ENCODE measurements around the gene CNOT6L.

The CNOT6L gene

GRCh38 chr4:77854431-77855111 lies 35.4 kb upstream of the CNOT6L start:
- Histone ChIP-seq H3K4me1 (ENCODE audit: insufficient read depth, insufficient read length) (no peaks in the 10 kb centered on the region), H3K27me3 (ENCODE audit: insufficient read depth, insufficient read length) (no peaks in the 10 kb centered on the region), H3K9ac (ENCODE audit: insufficient read length, low read depth) (no peak overlapping the region), H3K4me3 (ENCODE audit: insufficient read length, low read depth) (no peak overlapping the region), H3K36me3 (ENCODE audit: insufficient read depth, insufficient read length, low read length) (no peaks in the 10 kb centered on the region), H3K9me3 (ENCODE audit: insufficient read depth, low read length) (no peaks in the 10 kb centered on the region)
- DNase-seq (ENCODE audit: low read depth, low spot score): no peak
- TF ChIP-seq SUZ12 (IDR thresholded peaks at IDR 0.05; ENCODE audit: extremely low read depth, insufficient read depth, insufficient read length) (no peak), ZNF274 (IDR thresholded peaks at IDR 0.05; ENCODE audit: low read depth, low read length) (no peak), YY1 (IDR thresholded peaks at IDR 0.05; ENCODE audit: insufficient read depth, insufficient read length) (no peak)

- H3K9me3 ChIP-seq (ENCODE audit: insufficient read depth, low read length): no peaks in the 10 kb centered on the region
- no peak overlapping the region for H3K9ac ChIP-seq (ENCODE audit: insufficient read length, low read depth)
- DNase-seq (ENCODE audit: low read depth, low spot score): no peak
- H3K27me3 ChIP-seq (ENCODE audit: insufficient read depth, insufficient read length): no peaks in the 10 kb centered on the region
- TF ChIP-seq ZNF274 (IDR thresholded peaks at IDR 0.05; ENCODE audit: low read depth, low read length) (no peak), YY1 (IDR thresholded peaks at IDR 0.05; ENCODE audit: insufficient read depth, insufficient read length) (no peak), SUZ12 (IDR thresholded peaks at IDR 0.05; ENCODE audit: extremely low read depth, insufficient read depth, insufficient read length) (no peak)
- no peak overlapping the region for H3K4me3 ChIP-seq (ENCODE audit: insufficient read length, low read depth)
- H3K36me3 ChIP-seq (ENCODE audit: insufficient read depth, insufficient read length, low read length): no peaks in the 10 kb centered on the region
- no peaks in the 10 kb centered on the region for H3K4me1 ChIP-seq (ENCODE audit: insufficient read depth, insufficient read length)
Observed at GRCh38 chr4:77852892-77853495, 33.8 kb upstream of the CNOT6L start.

DNA sequence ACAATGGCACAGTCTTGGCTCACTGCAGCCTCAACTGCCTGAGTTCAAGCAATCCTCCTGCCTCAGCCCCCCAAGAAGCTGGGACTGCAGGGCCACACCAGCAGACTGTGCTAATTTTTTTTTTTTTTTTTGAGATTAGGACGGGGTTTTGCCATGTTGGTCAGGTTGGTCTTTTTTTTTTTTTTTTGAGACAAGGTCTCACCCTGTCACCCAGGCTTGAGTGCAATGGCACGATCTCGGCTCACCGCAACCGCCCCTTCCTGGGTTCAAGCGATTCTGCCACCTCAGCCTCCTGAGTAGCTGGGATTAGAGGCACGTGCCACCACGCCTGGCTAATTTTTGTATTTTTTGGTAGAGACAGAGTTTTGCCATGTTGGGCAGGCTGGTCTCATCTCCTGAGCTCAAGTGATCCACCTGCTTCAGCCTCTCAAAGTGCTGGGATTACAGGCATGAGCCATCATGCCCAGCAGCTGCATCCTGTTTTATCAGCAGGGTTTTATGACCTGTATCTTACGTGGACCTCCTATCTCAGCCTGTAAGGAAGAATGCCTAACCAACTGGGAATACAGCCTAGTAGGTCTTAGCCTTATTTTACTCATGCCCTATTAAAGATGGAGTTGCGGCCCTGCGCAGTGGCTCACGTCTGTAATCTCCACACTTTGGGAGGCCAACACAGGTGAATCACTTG lies 30.3 kb upstream of the CNOT6L start:
- H3K9ac ChIP-seq (ENCODE audit: insufficient read length, low read depth): no peak overlapping the region
- no peak overlapping the region for H3K4me3 ChIP-seq (ENCODE audit: insufficient read length, low read depth)
- H3K27me3 ChIP-seq (ENCODE audit: insufficient read depth, insufficient read length): no peaks in the 10 kb centered on the region
- H3K4me1 ChIP-seq (ENCODE audit: insufficient read depth, insufficient read length): no peaks in the 10 kb centered on the region
- TF ChIP-seq ZNF274 (IDR thresholded peaks at IDR 0.05; ENCODE audit: low read depth, low read length): no peak
- TF ChIP-seq YY1 (IDR thresholded peaks at IDR 0.05; ENCODE audit: insufficient read depth, insufficient read length): no peak
- TF ChIP-seq SUZ12 (IDR thresholded peaks at IDR 0.05; ENCODE audit: extremely low read depth, insufficient read depth, insufficient read length): no peak
- H3K36me3 ChIP-seq (ENCODE audit: insufficient read depth, insufficient read length, low read length): no peaks in the 10 kb centered on the region
- DNase-seq (ENCODE audit: low read depth, low spot score): no peak
- H3K9me3 ChIP-seq (ENCODE audit: insufficient read depth, low read length): no peaks in the 10 kb centered on the region

DNA sequence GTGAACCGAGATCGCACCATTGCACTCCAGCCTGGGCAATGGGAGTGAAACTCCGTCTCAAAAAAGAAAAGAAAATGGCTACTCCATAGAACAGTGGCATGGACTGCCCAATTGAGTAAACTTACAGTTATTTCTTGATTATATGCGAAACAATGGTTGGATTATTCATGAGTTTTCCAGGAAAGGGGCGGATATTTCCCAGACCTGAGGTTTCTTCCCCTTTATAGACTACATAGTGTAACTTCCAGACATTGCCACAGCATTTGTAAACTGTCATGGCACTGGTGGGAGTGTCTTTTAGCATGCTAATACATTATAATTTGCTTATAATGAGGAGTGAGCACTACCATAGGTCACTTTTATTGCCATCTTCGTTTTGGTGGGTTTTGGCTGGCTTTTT lies 29.3 kb upstream of the CNOT6L start:
- Histone ChIP-seq H3K27me3 (ENCODE audit: insufficient read depth, insufficient read length) (no peaks in the 10 kb centered on the region), H3K9me3 (ENCODE audit: insufficient read depth, low read length) (no peaks in the 10 kb centered on the region), H3K4me1 (ENCODE audit: insufficient read depth, insufficient read length) (no peaks in the 10 kb centered on the region), H3K36me3 (ENCODE audit: insufficient read depth, insufficient read length, low read length) (no peaks in the 10 kb centered on the region), H3K9ac (ENCODE audit: insufficient read length, low read depth) (no peak overlapping the region), H3K4me3 (ENCODE audit: insufficient read length, low read depth) (no peak overlapping the region)
- no peak for DNase-seq (ENCODE audit: low read depth, low spot score)
- TF ChIP-seq SUZ12 (IDR thresholded peaks at IDR 0.05; ENCODE audit: extremely low read depth, insufficient read depth, insufficient read length) (no peak), ZNF274 (IDR thresholded peaks at IDR 0.05; ENCODE audit: low read depth, low read length) (no peak), YY1 (IDR thresholded peaks at IDR 0.05; ENCODE audit: insufficient read depth, insufficient read length) (no peak)

- H3K9ac ChIP-seq (ENCODE audit: insufficient read length, low read depth): no peak overlapping the region
- no peaks in the 10 kb centered on the region for H3K27me3 ChIP-seq (ENCODE audit: insufficient read depth, insufficient read length)
- H3K4me1 ChIP-seq (ENCODE audit: insufficient read depth, insufficient read length): no peaks in the 10 kb centered on the region
- no peaks in the 10 kb centered on the region for H3K9me3 ChIP-seq (ENCODE audit: insufficient read depth, low read length)
- no peaks in the 10 kb centered on the region for H3K36me3 ChIP-seq (ENCODE audit: insufficient read depth, insufficient read length, low read length)
- no peak overlapping the region for H3K4me3 ChIP-seq (ENCODE audit: insufficient read length, low read depth)
- DNase-seq (ENCODE audit: low read depth, low spot score): no peak
- TF ChIP-seq YY1 (IDR thresholded peaks at IDR 0.05; ENCODE audit: insufficient read depth, insufficient read length) (no peak), ZNF274 (IDR thresholded peaks at IDR 0.05; ENCODE audit: low read depth, low read length) (0 out of 2 replicates have a peak, but pooled peaks have one; percentile 25)
Observed at GRCh38 chr4:77845929-77846328, 26.8 kb upstream of the CNOT6L start.

GRCh38 chr4:77845400-77845799 lies 26.2 kb upstream of the CNOT6L start:
- no peaks in the 10 kb centered on the region for H3K36me3 ChIP-seq (ENCODE audit: insufficient read depth, insufficient read length, low read length)

DNA sequence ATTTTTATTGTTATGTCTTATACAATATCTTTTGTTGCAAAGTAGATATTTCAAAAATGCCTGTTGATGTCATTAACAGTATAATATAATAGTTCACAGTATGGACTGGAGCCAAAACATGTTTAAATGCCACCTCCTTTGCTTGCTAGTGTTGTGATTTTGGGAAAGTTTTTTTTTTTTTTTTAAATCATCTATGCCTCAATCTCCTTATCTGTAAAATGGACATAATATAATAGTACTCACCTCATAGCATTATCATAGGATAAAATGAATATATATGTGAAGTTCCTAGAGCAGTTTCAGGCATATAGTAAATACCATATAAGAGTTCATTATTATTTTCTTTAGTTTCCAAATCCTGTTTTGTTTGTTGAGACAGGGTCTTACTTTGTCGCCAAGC lies 25.2 kb upstream of the CNOT6L start:
- TF ChIP-seq SUZ12 (IDR thresholded peaks at IDR 0.05; ENCODE audit: extremely low read depth, insufficient read depth, insufficient read length) (no peak), ZNF274 (IDR thresholded peaks at IDR 0.05; ENCODE audit: low read depth, low read length) (no peak), YY1 (IDR thresholded peaks at IDR 0.05; ENCODE audit: insufficient read depth, insufficient read length) (no peak)
- no peak for DNase-seq (ENCODE audit: low read depth, low spot score)
- no peak overlapping the region for H3K9ac ChIP-seq (ENCODE audit: insufficient read length, low read depth)
- H3K4me3 ChIP-seq (ENCODE audit: insufficient read length, low read depth): no peak overlapping the region
- H3K36me3 ChIP-seq (ENCODE audit: insufficient read depth, insufficient read length, low read length): no peaks in the 10 kb centered on the region
- H3K4me1 ChIP-seq (ENCODE audit: insufficient read depth, insufficient read length): no peaks in the 10 kb centered on the region
- no peaks in the 10 kb centered on the region for H3K27me3 ChIP-seq (ENCODE audit: insufficient read depth, insufficient read length)
- H3K9me3 ChIP-seq (ENCODE audit: insufficient read depth, low read length): no peaks in the 10 kb centered on the region

More at GRCh38 chr4:77845400-77845799, 26.2 kb upstream of the CNOT6L start:
- Histone ChIP-seq H3K9me3 (ENCODE audit: insufficient read depth, low read length) (no peaks in the 10 kb centered on the region), H3K4me1 (ENCODE audit: insufficient read depth, insufficient read length) (no peaks in the 10 kb centered on the region), H3K27me3 (ENCODE audit: insufficient read depth, insufficient read length) (no peaks in the 10 kb centered on the region), H3K4me3 (ENCODE audit: insufficient read length, low read depth) (no peak overlapping the region), H3K9ac (ENCODE audit: insufficient read length, low read depth) (no peak overlapping the region)
- no peak for DNase-seq (ENCODE audit: low read depth, low spot score)
- TF ChIP-seq SUZ12 (IDR thresholded peaks at IDR 0.05; ENCODE audit: extremely low read depth, insufficient read depth, insufficient read length) (no peak), YY1 (IDR thresholded peaks at IDR 0.05; ENCODE audit: insufficient read depth, insufficient read length) (no peak), ZNF274 (IDR thresholded peaks at IDR 0.05; ENCODE audit: low read depth, low read length) (no peak)
